ENCODE results near the gene CAPN2. TPM values are rescaled to one million over a fixed set of nuclear protein-coding genes. Genes with fewer than 3 reads are reported as not detected.
A peak's percentile ranks its signal among the peaks of the same experiment; 100 is the strongest.

The CAPN2 gene
- polyA plus RNA-seq, 1 of the 3 experiments (the other 2 are of a cell fraction): 208 TPM

- H3K9me3 ChIP-seq: no peaks in the 10 kb centered on the region
- peak overlapping the region; percentile 51 to 91; a peak in 3 of 4 replicates for H3K27ac ChIP-seq (ENCODE audit: low read depth in 2 of 2, low read length in 1 of 2)
- no peaks in the 10 kb centered on the region for H3K9me2 ChIP-seq
- WGBS (ENCODE audit: low lambda C conversion rate): 93% methylated on average over 4 of the region's 4 CpGs
- H3K36me3 ChIP-seq (replicated peaks in 1 of 2; ENCODE audit: control insufficient read depth in 1 of 2, insufficient read depth in 2 of 2, low read length in 1 of 2): peaks cover 21 to 27% of the 10 kb centered on the region in 2 experiments
- no peak overlapping the region for H3K4me3 ChIP-seq (ENCODE audit: low read depth in 2 of 2, low read length in 1 of 2)
- peaks cover 98% of the 10 kb centered on the region for H3K79me2 ChIP-seq (ENCODE audit: insufficient read depth)
- no peak overlapping the region for H3K9ac ChIP-seq
- H3K27me3 ChIP-seq (ENCODE audit: insufficient read depth): no peaks in the 10 kb centered on the region
- H4K20me1 ChIP-seq (ENCODE audit: insufficient read depth): peaks cover 39% of the 10 kb centered on the region
- H3F3A ChIP-seq (replicated peaks; ENCODE audit: insufficient read depth): peaks cover 39% of the 10 kb centered on the region
- H3K4me1 ChIP-seq (ENCODE audit: control insufficient read depth in 1 of 2, insufficient read depth in 2 of 2, low read depth in 1 of 2, low read length in 1 of 2): peaks cover 52 to 56% of the 10 kb centered on the region in 2 experiments
- no peak overlapping the region; the same call in 1 of the 2 replicates for H3K4me2 ChIP-seq
- ChIA-PET POLR2A (interaction anchor here (0.6 kb wide), 1 partner anchor 565 kb away, joined by 3 read pairs; no protein-coding TSS in a partner anchor), CTCF (interaction anchor here (5.7 kb wide), 1 partner anchor 20 kb away, joined by 45 read pairs; no protein-coding TSS in a partner anchor)
- DNase-seq: no peak
- TF ChIP-seq ZBTB33 (IDR thresholded peaks at IDR 0.05; ENCODE audit: borderline replicate concordance, low read depth): no peak
- TF ChIP-seq MXI1 (IDR thresholded peaks at IDR 0.05; ENCODE audit: low read depth, low read length): no peak
- TF ChIP-seq POLR2AphosphoS5 (IDR thresholded peaks at IDR 0.05; ENCODE audit: low read depth, low read length): no peak
- TF ChIP-seq GABPA (IDR thresholded peaks at IDR 0.05; ENCODE audit: low read depth): no peak
- TF ChIP-seq EZH2phosphoT487 (IDR thresholded peaks at IDR 0.05; ENCODE audit: borderline replicate concordance, low read depth): no peak
- no peak for TF ChIP-seq NFIC (IDR thresholded peaks at IDR 0.05; ENCODE audit: borderline replicate concordance)
- no peak for TF ChIP-seq RAD21 (IDR thresholded peaks at IDR 0.05; ENCODE audit: low read length)
- no peak for TF ChIP-seq PBX3 (IDR thresholded peaks at IDR 0.05)
- TF ChIP-seq EP300 (IDR thresholded peaks at IDR 0.05; ENCODE audit: borderline replicate concordance in 1 of 2, low read depth in 1 of 2, low read length in 1 of 2): no peak
- no peak for TF ChIP-seq RXRA (IDR thresholded peaks at IDR 0.05; ENCODE audit: borderline replicate concordance, low read depth)
- no peak for TF ChIP-seq REST (IDR thresholded peaks at IDR 0.05; ENCODE audit: low read depth, low read length)
- TF ChIP-seq SIN3A (IDR thresholded peaks at IDR 0.05; ENCODE audit: borderline replicate concordance, low read depth, low read length): no peak
- TF ChIP-seq TEAD4 (IDR thresholded peaks at IDR 0.05; ENCODE audit: borderline replicate concordance, insufficient read depth): no peak
- TF ChIP-seq JUND (IDR thresholded peaks at IDR 0.05): no peak
- no peak for TF ChIP-seq FOSL2 (IDR thresholded peaks at IDR 0.05; ENCODE audit: borderline replicate concordance, low read depth)
- TF ChIP-seq, protein P1, sequence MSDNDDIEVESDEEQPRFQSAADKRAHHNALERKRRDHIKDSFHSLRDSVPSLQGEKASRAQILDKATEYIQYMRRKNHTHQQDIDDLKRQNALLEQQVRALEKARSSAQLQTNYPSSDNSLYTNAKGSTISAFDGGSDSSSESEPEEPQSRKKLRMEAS (IDR thresholded peaks at IDR 0.05; ENCODE audit: low read depth): no peak
- no peak overlapping the region for H2AFZ ChIP-seq (ENCODE audit: low read depth)
Observed at GRCh38 chr1:223729906-223730305, 17.6 kb downstream of the CAPN2 start.
